Measurements from ENCODE around the gene CD93.

- no peak for TF ChIP-seq CTBP2 (IDR thresholded peaks at IDR 0.05; ENCODE audit: borderline replicate concordance, insufficient read depth, insufficient read length, low read length)
- TF ChIP-seq RXRA (IDR thresholded peaks at IDR 0.05; ENCODE audit: insufficient read depth, low read depth, low read length): no peak
- TF ChIP-seq POLR2A (IDR thresholded peaks at IDR 0.05; ENCODE audit: control extremely low read depth in 1 of 2, low read depth in 2 of 2, low read length in 2 of 2): no peak
- no peak for TF ChIP-seq TCF12 (IDR thresholded peaks at IDR 0.05; ENCODE audit: low read depth, low read length)
- no peak for TF ChIP-seq SIN3A (conservative IDR thresholded peaks at IDR 0.05 in 1 of 2, IDR thresholded peaks at IDR 0.05 in 1 of 2; ENCODE audit: low read depth in 1 of 2, low read length in 2 of 2)
- TF ChIP-seq EGR1 (IDR thresholded peaks at IDR 0.05; ENCODE audit: borderline replicate concordance, low read depth, low read length): no peak
- TF ChIP-seq RBBP5 (IDR thresholded peaks at IDR 0.05; ENCODE audit: borderline replicate concordance, low read depth, low read length): no peak
- TF ChIP-seq BRCA1 (IDR thresholded peaks at IDR 0.05; ENCODE audit: low read depth, low read length): no peak
- no peak for TF ChIP-seq CTCF (IDR thresholded peaks at IDR 0.05; ENCODE audit: control extremely low read depth in 1 of 3, insufficient read depth in 1 of 3, low read depth in 1 of 3, low read length in 3 of 3)
- no peak for TF ChIP-seq SP2 (IDR thresholded peaks at IDR 0.05; ENCODE audit: low read length)
- TF ChIP-seq RAD21 (IDR thresholded peaks at IDR 0.05 in 1 of 2, conservative IDR thresholded peaks at IDR 0.05 in 1 of 2; ENCODE audit: low read depth in 2 of 2, low read length in 2 of 2): no peak
Measured at GRCh38 chr20:23033918-23034317, 52.2 kb downstream of the CD93 start.

All from H1 (cell line).